RKO (cell line): Measurements from ENCODE around the gene TJP1.
"Not testable (repeated sequence)": the region's sequence is repeated elsewhere in the genome, so short reads cannot be mapped to it uniquely, and the experiment has no call there.

Source experiments
- DNase-seq: peaks from one replicate; pipeline ENCODE4 v3.0.0-alpha.2; 2016; ENCODE audit warnings: low spot score

TJP1 gene

GRCh38 chr15:29664406-29664805 lies 157.9 kb downstream of the TJP1 start:
- DNase-seq = no peak

DNA sequence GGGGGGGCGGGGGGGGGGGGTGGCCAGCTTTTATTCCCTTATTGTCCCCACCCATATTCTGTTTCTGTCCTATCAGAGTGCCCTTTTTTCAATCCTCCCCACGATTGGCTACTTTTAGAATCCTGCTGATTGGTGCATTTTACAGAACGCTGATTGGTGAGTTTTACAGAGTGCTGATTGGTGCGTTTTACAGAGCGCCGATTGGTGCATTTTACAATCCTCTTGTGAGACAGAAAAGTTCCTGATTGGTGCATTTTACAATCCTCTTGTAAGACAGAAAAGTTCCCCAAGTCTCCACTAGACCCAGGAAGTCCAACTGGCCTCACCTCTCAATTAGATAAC lies 164.8 kb downstream of the TJP1 start:
- DNase-seq = not testable (repeated sequence)

GRCh38 chr15:29656636-29657475 lies 165.4 kb downstream of the TJP1 start:
- no peak for DNase-seq

GRCh38 chr15:29652595-29652994 lies 169.7 kb downstream of the TJP1 start:
- no peak for DNase-seq

DNA sequence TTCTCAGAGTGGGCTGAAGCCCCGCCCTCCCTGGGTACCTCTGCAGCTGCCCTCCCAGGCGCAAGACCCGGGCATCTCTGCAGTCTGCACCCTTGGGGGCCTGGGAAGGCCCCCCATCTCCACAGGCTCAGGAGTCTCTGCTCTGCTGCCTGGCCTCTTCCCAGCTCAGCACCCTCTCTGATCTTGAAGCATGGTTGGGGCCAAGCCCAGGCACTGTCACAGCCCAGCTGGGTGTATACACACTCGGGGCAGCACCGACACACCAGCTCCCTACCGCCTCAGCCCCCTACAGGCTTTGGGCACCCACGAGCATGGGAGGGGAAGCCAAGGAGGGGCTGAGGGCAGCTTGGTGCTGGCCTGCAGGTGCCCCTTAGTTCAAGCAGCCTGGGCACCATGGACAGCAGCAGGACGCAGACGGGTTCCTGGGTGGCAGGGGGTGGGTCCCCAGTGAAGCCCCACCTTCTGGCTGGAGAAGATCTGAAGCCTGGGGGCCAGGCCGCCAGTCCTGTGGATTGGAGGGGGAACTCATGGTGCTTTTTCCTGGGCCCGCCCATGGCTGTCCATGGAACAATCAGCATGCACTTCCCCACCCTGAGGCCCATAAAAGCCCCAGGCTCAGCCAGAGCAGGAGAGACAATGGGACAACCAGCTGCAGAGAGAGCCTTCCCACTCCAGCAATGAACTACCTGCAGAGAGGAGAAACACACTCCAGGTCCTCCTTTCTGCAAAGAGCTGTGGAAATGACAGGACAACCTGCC lies 170.6 kb downstream of the TJP1 start:
- DNase-seq = no peak
